AG04449 (cell line): ENCODE results near the gene RABGAP1.
A peak's percentile ranks its signal among the peaks of the same experiment; 100 is the strongest.
"Not testable (repeated sequence)": the region's sequence is repeated elsewhere in the genome, so short reads cannot be mapped to it uniquely, and the experiment has no call there.

Source experiments
- CTCF ChIA-PET: fragments of 350-600 bp; formaldehyde crosslinking; extraction: SDS; loops from one replicate; lab custom pipeline; 2021; ENCODE audit warnings: antibody characterized with exemption; lab: Yijun Ruan, JAX
- POLR2A ChIA-PET: fragments of 400-600, 350-600 bp; formaldehyde crosslinking; extraction: SDS; loops from one replicate; lab custom pipeline; 2020; ENCODE audit warnings: antibody characterized with exemption, inconsistent platforms; lab: Yijun Ruan, JAX
- DNase-seq: peaks from one replicate; pipeline ENCODE4 v3.0.0-alpha.2; 2010; ENCODE audit warnings: low read depth, low spot score
- H3K4me3 ChIP-seq: 2 replicates; pipeline ENCODE4 v1.5.1; 2011; ENCODE audit warnings: low read depth, mild to moderate bottlenecking, control low read depth, low read length
- CTCF ChIP-seq: IDR thresholded peaks from one replicate; pipeline ENCODE4 v1.5.1; 2011; ENCODE audit warnings: mild to moderate bottlenecking, moderate library complexity, low read length, control low read depth, inconsistent platforms; ENCODE audit not compliant: insufficient read depth; ENCODE audit errors: missing control alignments

Gene RABGAP1

GRCh38 chr9:122940749-122941581 is at the start of gene RABGAP1:
RABGAP1 (plus strand) TSS chr9:122941020; CDS start chr9:122957060, 16,040 bp downstream.
- ChIA-PET POLR2A (interaction anchor here (0.6 to 2.4 kb wide), 8 partner anchors 10 to 113 kb away, joined by 3 to 14 read pairs (median 4); partner anchors contain the start of genes PDCL, RC3H2, ZBTB26 and ZBTB6), CTCF (interaction anchor here (1.0 to 1.5 kb wide), 2 partner anchors 9 to 50 kb away, joined by 3 to 7 read pairs; partner anchors contain the start of gene ZBTB26)
- peak; percentile 87 for DNase-seq
- H3K4me3 ChIP-seq = peak within 1 kb of the TSS; percentile 85
- TF ChIP-seq CTCF = no peak

DNA sequence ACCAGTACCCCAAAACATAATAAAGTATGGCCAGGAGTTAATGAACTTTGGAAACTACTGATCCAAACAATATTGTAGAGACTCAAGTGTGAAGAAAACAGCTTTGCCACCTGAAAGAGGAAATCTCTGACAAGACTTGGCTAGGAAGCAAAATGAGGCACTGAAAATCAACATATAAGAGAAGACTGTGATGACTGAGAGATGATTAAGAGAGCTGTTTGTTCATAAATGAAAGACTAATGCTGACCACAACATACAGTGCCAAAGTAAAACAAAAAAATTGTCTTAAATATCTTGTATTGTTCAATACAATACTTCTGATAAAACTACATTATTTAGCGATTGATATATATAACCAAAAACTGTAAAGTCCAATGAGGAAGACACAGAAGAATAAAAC is 42.9 kb upstream of the RABGAP1 start:
- POLR2A ChIA-PET = no interaction called here
- DNase-seq = no peak
- TF ChIP-seq CTCF = no peak
- no peak overlapping the region for H3K4me3 ChIP-seq
- CTCF ChIA-PET = interaction anchor here (3.9 kb wide), 1 partner anchor 93 kb away, joined by 13 read pairs; no protein-coding TSS in a partner anchor

GRCh38 chr9:122900791-122901190 is 40.0 kb upstream of the RABGAP1 start:
- ChIA-PET CTCF (no interaction called here), POLR2A (no interaction called here)
- H3K4me3 ChIP-seq = no peak overlapping the region; the same call in 1 of the 2 replicates
- no peak for TF ChIP-seq CTCF
- DNase-seq = no peak

- TF ChIP-seq CTCF = no peak
- H3K4me3 ChIP-seq = peak overlapping the region; percentile 78
- DNase-seq = no peak
- ChIA-PET CTCF (interaction anchor here (1.1 to 1.7 kb wide), 3 partner anchors 8 to 446 kb away, joined by 4 to 7 read pairs (median 5); partner anchors contain the start of gene ZBTB6), POLR2A (interaction anchor here (0.6 to 1.5 kb wide), 6 partner anchors 9 to 151 kb away, joined by 3 to 9 read pairs (median 4); partner anchors contain the start of genes ZBTB26 and ZBTB6)
Measured at GRCh38 chr9:122904466-122904822, 36.4 kb upstream of the RABGAP1 start.

- peak within 1 kb of the TSS; percentile 78 for H3K4me3 ChIP-seq
- no peak for TF ChIP-seq CTCF
- peak; percentile 99 for DNase-seq
- ChIA-PET POLR2A (interaction anchor here (0.6 to 1.5 kb wide), 10 partner anchors 9 to 150 kb away, joined by 3 to 10 read pairs (median 4); partner anchors contain the start of genes PDCL, RABGAP1 and ZBTB26), CTCF (interaction anchor here (1.0 to 1.7 kb wide), 3 partner anchors 7 to 86 kb away, joined by 3 to 7 read pairs (median 4); partner anchors contain the start of gene ZBTB6)
Measured at GRCh38 chr9:122904823-122905710, 35.8 kb upstream of the RABGAP1 start, which contains the start of gene RC3H2. RC3H2 (minus strand) TSS chr9:122905359; CDS start chr9:122897509, 7,850 bp downstream.

GRCh38 chr9:122906122-122906521 is 34.7 kb upstream of the RABGAP1 start:
- POLR2A ChIA-PET, DNase-seq, H3K4me3 ChIP-seq: not testable (repeated sequence)
- CTCF ChIA-PET = interaction anchor here (1.0 kb wide), 1 partner anchor 24 kb away, joined by 3 read pairs; no protein-coding TSS in a partner anchor
